Suppressor macrophage treated with lipopolysaccharide for 1 hour (primary cell): Measurements from ENCODE around the gene ZFC3H1.
"Not testable (repeated sequence)": the region's sequence is repeated elsewhere in the genome, so short reads cannot be mapped to it uniquely, and the experiment has no call there.

Source experiments
- DNase-seq, 3 donors: peaks; one replicate each; pipeline ENCODE4 v3.0.0-alpha.2; 2020 to 2022

ZFC3H1 gene

GRCh38 chr12:71663561-71664410 is at the start of gene ZFC3H1, which contains the start of gene THAP2:
TSS of gene ZFC3H1 (minus strand) at chr12:71663848. CDS start at chr12:71663610, 238 bp downstream.
TSS of gene THAP2 (plus strand) at chr12:71664301. CDS start at chr12:71664510, 209 bp downstream.
- DNase-seq, result peak; percentile 96 to 99 (median 98)

GRCh38 chr12:71710276-71711125 is 46.9 kb upstream of the ZFC3H1 start:
- DNase-seq, result no peak

GRCh38 chr12:71708658-71709057 is 45.0 kb upstream of the ZFC3H1 start:
- DNase-seq, result no peak

GRCh38 chr12:71704920-71705319 is 41.3 kb upstream of the ZFC3H1 start:
- DNase-seq, result no peak

GRCh38 chr12:71703206-71703605 is 39.6 kb upstream of the ZFC3H1 start:
- DNase-seq, result no peak

- DNase-seq, result no peak
Observed at GRCh38 chr12:71702590-71702989, 38.9 kb upstream of the ZFC3H1 start.

GRCh38 chr12:71702181-71702580 is 38.5 kb upstream of the ZFC3H1 start:
- DNase-seq, result not testable (repeated sequence)

- DNase-seq, result no peak
Observed at GRCh38 chr12:71695782-71696181, 32.1 kb upstream of the ZFC3H1 start.

GRCh38 chr12:71694099-71694820 is 30.6 kb upstream of the ZFC3H1 start:
- no peak for DNase-seq

GRCh38 chr12:71693651-71694050 is 30.0 kb upstream of the ZFC3H1 start:
- DNase-seq, result not testable (repeated sequence)

- DNase-seq, result no peak
Observed at GRCh38 chr12:71693126-71693525, 29.5 kb upstream of the ZFC3H1 start.

GRCh38 chr12:71691504-71692129 is 28.0 kb upstream of the ZFC3H1 start:
- DNase-seq, result no peak

- no peak for DNase-seq
Observed at GRCh38 chr12:71688961-71689570, 25.4 kb upstream of the ZFC3H1 start.

GRCh38 chr12:71687172-71687571 is 23.5 kb upstream of the ZFC3H1 start:
- not testable (repeated sequence) for DNase-seq

GRCh38 chr12:71686658-71687025 is 23.0 kb upstream of the ZFC3H1 start:
- peak in 2 of 3 donors; percentile 44 for DNase-seq

GRCh38 chr12:71685914-71686657 is 22.4 kb upstream of the ZFC3H1 start, which contains the start of gene TMEM19:
TSS of gene TMEM19 (plus strand) at chr12:71686082. CDS start at chr12:71686681, 599 bp downstream.
- DNase-seq, result peak; percentile 97 to 98 (median 97)

- DNase-seq, result no peak
Observed at GRCh38 chr12:71685312-71685906, 21.8 kb upstream of the ZFC3H1 start.

GRCh38 chr12:71684081-71684480 is 20.4 kb upstream of the ZFC3H1 start:
- peak; percentile 51 to 80 (median 65) for DNase-seq

GRCh38 chr12:71683633-71684032 is 20.0 kb upstream of the ZFC3H1 start:
- DNase-seq, result no peak

GRCh38 chr12:71682466-71682865 is 18.8 kb upstream of the ZFC3H1 start:
- peak in 2 of 3 donors; percentile 37 for DNase-seq

- no peak for DNase-seq
Observed at GRCh38 chr12:71671816-71672215, 8.2 kb upstream of the ZFC3H1 start.
